HepG2 (cell line): ENCODE data around the gene ZNF25.
A peak's percentile ranks its signal among the peaks of the same experiment; 100 is the strongest.

Experiments used
- EZH2 ChIP-seq: conservative IDR thresholded peaks from 2 replicates; pipeline ENCODE4 v1.6.1; 2012; ENCODE audit warnings: mild to moderate bottlenecking, low read depth, low read length, moderate library complexity
- MEIS1 ChIP-seq: sonication (generic); formaldehyde crosslinking; IDR thresholded peaks from 2 replicates; pipeline ENCODE4 v1.9.0; 2021; ENCODE audit warnings: mild to moderate bottlenecking, missing genetic modification reagents, moderate library complexity, borderline replicate concordance

DNA sequence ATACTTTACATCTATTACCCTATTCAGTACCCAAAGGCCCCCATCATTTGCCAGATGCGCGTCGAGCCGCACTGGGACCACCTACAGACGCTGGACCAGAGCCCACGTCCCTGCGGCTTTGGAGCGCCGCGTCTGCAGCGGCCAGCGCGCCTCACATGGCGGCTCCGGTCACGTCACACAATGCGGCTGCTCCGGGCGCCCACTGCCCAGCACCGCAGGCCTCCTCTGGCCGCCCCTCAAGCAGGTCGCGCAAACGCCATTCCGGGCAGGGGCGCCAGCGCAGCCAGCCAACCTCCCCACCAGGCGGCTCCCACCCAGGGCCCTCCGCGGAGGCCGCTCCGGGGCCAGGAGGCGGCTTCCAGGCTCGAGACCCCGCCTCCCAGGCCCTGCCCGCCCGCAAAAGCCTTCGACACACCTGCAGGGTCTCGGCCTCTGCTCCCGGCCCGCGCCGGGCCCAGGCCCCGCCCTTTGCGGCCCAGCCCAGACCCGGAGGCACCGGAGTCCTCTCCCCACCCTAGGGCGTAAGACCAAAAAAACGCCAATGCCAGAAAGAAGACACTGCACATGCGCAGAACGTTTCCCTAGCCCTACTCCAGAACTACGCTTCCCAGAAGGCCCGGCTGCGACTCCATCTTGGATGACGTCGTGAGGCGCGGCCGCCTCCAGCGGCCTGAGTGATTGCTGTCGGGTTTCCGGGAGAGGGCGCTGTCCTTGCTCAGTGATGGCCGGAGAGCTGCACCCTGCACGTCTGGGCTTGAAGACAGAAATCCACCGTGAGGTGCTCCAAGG, at the start of gene ZNF25:
- TF ChIP-seq EZH2 (no peak), MEIS1 (CRISPR knock-in tag) (peak; percentile 92)
